GM18511 (cell line): ENCODE results near the gene CPT1C.

ENCODE experiments used
- ATAC-seq: cut with Tn5 transposase; IDR thresholded peaks from one replicate; pipeline ENCODE4 v1.9.1; 2021; ENCODE audit warnings: mild to moderate bottlenecking, moderate library complexity; ENCODE audit not compliant: unreplicated experiment

Gene CPT1C

GRCh38 chr19:49681830-49682229 lies 9.1 kb upstream of the CPT1C start:
- ATAC-seq = no peak

- ATAC-seq = no peak
Measured at GRCh38 chr19:49682274-49682673, 8.6 kb upstream of the CPT1C start.

GRCh38 chr19:49683814-49684250 lies 7.1 kb upstream of the CPT1C start:
- no peak for ATAC-seq

DNA sequence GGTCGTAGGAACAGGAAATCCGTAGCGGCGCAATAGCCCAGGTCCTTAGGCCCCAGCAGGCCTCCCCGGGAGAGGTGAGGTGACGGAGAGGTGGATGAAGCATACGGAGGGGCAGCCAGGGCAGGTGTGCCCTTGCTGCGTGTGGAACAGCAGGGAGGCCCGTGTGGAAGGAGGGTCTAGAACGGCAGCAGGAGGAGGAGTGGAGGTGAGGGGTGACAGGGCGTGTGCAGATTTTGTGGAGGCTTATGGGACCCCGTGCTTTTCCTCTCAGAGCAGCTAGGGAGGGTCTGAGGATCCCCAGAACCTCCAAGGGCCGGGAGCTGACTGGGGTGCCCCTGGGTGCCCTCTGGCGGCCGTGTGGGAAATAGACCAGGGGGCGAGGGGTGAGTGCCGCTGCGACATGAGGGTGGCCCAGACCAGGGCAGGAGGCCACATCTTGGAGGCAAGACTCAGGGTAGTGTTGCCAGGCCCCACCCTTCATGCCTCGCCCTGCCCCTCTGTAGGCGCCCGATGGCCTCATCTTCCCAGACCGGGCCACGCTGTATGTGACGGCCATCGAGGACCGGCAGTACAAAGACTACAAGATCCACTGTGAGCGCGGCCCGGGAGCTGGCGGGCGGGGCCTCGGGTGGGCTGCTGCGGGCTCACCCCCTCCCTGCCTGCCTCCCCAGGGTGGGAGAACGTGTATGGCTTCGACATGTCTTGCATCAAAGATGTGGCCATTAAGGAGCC lies 6.5 kb upstream of the CPT1C start:
- ATAC-seq = no peak

- no peak for ATAC-seq
Measured at GRCh38 chr19:49684983-49685553, 5.8 kb upstream of the CPT1C start.

DNA sequence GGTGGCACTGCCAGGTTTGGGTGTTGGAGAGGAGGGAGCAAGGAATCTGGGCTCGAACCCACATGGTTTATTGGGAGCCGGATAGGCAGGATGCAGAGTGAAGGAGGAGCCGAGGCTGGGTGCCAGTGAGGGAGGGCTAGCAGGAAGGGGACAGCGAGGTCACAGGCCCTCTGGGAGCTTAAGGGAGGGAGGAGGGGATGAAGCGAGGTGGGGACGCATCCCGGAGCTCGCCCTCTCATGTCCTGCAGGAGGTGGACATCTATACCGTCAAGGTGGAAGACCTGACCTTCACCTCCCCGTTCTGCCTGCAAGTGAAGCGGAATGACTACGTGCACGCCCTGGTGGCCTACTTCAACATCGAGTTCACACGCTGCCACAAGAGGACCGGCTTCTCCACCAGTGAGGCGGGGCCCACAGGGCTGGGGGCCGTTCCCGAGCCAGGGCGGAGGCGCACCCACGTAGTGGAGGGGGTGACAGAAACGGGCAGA lies 5.0 kb upstream of the CPT1C start:
- no peak for ATAC-seq

DNA sequence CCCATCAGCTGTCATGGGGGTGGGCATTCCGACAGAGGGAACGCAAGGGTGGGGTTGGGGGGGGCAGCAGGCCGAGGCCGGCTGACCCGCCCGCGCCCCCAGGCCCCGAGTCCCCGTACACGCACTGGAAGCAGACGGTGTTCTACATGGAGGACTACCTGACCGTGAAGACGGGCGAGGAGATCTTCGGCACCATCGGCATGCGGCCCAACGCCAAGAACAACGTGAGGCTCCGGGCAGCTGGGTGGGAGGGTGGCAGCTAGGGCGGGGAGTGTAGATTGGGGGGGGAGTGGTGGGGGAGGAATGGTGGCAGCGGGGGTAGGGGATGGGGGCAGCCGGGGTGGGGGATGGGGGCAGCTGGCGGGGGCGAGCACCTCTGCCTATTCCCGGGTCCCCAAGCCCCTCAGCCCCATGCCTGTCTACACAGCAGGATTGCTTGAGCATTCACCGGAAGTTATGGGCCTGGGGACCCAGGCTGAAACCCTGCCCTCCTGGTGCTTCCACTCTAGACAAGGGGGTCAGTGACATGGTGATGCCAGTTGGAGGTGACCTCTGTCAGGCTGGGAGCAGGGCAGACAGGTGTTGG lies 4.3 kb upstream of the CPT1C start:
- no peak for ATAC-seq

- ATAC-seq = no peak
Measured at GRCh38 chr19:49687150-49687549, 3.8 kb upstream of the CPT1C start.

GRCh38 chr19:49687566-49688316 lies 3.2 kb upstream of the CPT1C start:
- ATAC-seq = no peak

- no peak for ATAC-seq
Measured at GRCh38 chr19:49688531-49689132, 2.3 kb upstream of the CPT1C start.

- no peak for ATAC-seq
Measured at GRCh38 chr19:49689133-49690078, 1.5 kb upstream of the CPT1C start, which contains the start of gene ADM5. TSS of gene ADM5 (plus strand) at chr19:49689594. CDS start at chr19:49689838, 244 bp downstream.

GRCh38 chr19:49690079-49690655 lies 749 bp upstream of the CPT1C start:
- ATAC-seq = no peak

- ATAC-seq = no peak
Measured at GRCh38 chr19:49691243-49692146, 579 bp downstream of the CPT1C start.

- ATAC-seq = no peak
Measured at GRCh38 chr19:49692147-49692506, 1.2 kb downstream of the CPT1C start.

DNA sequence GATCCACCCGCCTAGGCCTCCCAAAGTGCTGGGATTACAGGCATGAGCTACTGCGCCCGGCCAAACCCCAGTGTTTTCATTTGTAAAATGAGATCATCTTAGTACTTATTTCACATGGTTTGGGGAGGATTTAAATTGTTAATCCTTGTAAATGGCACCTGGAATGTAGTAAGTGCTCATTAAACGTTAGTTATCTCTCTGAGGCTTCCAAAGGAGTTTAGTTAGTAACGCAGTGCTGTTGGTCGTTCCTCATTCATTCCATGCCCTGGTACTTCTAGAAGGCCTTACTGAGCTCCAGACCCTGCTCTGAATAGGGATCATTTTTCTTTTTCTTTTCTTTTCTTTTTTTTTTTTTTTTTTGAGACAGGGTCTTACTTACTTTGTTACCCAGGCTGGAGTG lies 5.2 kb downstream of the CPT1C start:
- no peak for ATAC-seq

GRCh38 chr19:49696865-49697264 lies 5.9 kb downstream of the CPT1C start:
- no peak for ATAC-seq

GRCh38 chr19:49699364-49699763 lies 8.4 kb downstream of the CPT1C start:
- ATAC-seq = no peak

DNA sequence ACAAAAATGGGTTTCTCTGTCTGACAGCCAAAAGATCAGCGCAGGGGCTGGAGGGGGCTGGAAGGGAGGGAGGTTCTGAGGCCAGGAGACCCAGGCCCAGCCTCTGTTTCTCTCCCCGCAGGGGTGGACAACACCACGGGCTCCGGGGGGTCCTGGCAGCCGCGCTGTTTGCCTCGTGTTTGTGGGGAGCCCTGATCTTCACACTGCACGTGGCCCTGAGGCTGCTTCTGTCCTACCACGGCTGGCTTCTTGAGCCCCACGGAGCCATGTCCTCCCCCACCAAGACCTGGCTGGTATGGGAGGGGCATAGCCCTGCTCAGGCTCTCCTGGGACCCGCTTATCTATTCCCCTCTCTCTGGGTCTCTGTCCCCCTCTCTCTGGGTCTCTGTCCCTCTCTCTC lies 9.6 kb downstream of the CPT1C start:
- no peak for ATAC-seq
